A549 (cell line): ENCODE results near the gene POLD2. TPM values are rescaled to one million over a fixed set of nuclear protein-coding genes. Genes with fewer than 3 reads are reported as not detected.

Source experiments
- ATAC-seq, 2 experiments: fragments of 200-7000 bp in 1 of 2; fragments of >200 bp in 1 of 2; cut with Nextera tagmentation in 1 of 2; cut with Tn5 transposase in 1 of 2; 3 replicates each; pipeline versions ENCODE4 v1.8.0 to v1.9.1; 2018 to 2020; ENCODE audit warnings: mild to moderate bottlenecking in 1 of 2, moderate library complexity in 1 of 2
- CTCF ChIA-PET: fragments of 300-600 bp; sonication (Branson Sonifier 250); formaldehyde crosslinking; extraction: SDS; loops from one replicate; lab custom pipeline; 2021; ENCODE audit warnings: antibody characterized with exemption, inconsistent platforms; lab: Yijun Ruan, JAX
- POLR2A ChIA-PET: fragments of 350-600 bp; formaldehyde crosslinking; extraction: SDS; loops from one replicate; lab custom pipeline; 2021; ENCODE audit warnings: antibody characterized with exemption, inconsistent platforms; lab: Yijun Ruan, JAX
- DNase-seq, 2 experiments: peaks; one replicate each; pipeline versions ENCODE4 v3.0.0 to v3.0.0-alpha.2; 2011 to 2016; ENCODE audit warnings: low read depth in 1 of 2, low spot score in 1 of 2
- FAIRE-seq: peaks from 2 replicates; lab custom pipeline; 2011; peaks lifted over from hg19 to GRCh38; lab: Jason Lieb, UNC
- H3K27ac ChIP-seq, 2 experiments: fragments of >200 bp; sonication (Bioruptor Twin); formaldehyde crosslinking; 3 replicates each; pipeline ENCODE4 v1.5.1; 2016 to 2017
- H3K4me1 ChIP-seq: fragments of >200 bp; sonication (Bioruptor Twin); formaldehyde crosslinking; 3 replicates; pipeline ENCODE4 v1.6.1; 2016
- H3K4me2 ChIP-seq: fragments of >200 bp; sonication (Bioruptor Twin); formaldehyde crosslinking; 3 replicates; pipeline ENCODE4 v1.6.1; 2016
- H3K4me3 ChIP-seq: fragments of >200 bp; sonication (Bioruptor Twin); formaldehyde crosslinking; 3 replicates; pipeline ENCODE4 v1.5.1; 2016
- H3K9me3 ChIP-seq: fragments of >200 bp; sonication (Bioruptor Twin); formaldehyde crosslinking; 3 replicates; pipeline ENCODE4 v1.6.1; 2016
- BCL3 ChIP-seq: fragments of >200 bp; sonication (Bioruptor Twin); formaldehyde crosslinking; IDR thresholded peaks from 3 replicates; pipeline ENCODE4 v1.6.1; 2016
- CTCF ChIP-seq: fragments of >200 bp; sonication (Bioruptor Twin); formaldehyde crosslinking; IDR thresholded peaks from 3 replicates; pipeline ENCODE4 v1.5.1; 2016
- EHF ChIP-seq: fragments of 250-450 bp; sonication (Bioruptor Pico); IDR thresholded peaks from 2 replicates; pipeline ENCODE4 v1.5.0; 2020; ENCODE audit warnings: mild to moderate bottlenecking
- FOSL2 ChIP-seq, 2 experiments: fragments of 450-650 bp in 1 of 2; fragments of >200 bp in 1 of 2; sonication (Bioruptor Twin) in 1 of 2; formaldehyde crosslinking; IDR thresholded peaks; 2 replicates each; pipeline versions ENCODE4 v1.5.0 to v1.6.1; 2016 to 2020; ENCODE audit warnings: mild to moderate bottlenecking in 1 of 2, moderate library complexity in 1 of 2
- GATA3 ChIP-seq: IDR thresholded peaks from 2 replicates; pipeline ENCODE4 v1.6.1; 2012; ENCODE audit warnings: borderline replicate concordance
- HOXB5 ChIP-seq: fragments of 250-450 bp; sonication (Bioruptor Pico); IDR thresholded peaks from 2 replicates; pipeline ENCODE4 v1.5.0; 2020; ENCODE audit warnings: mild to moderate bottlenecking, moderate library complexity
- MAX ChIP-seq: IDR thresholded peaks from 2 replicates; pipeline ENCODE4 v1.6.1; 2012
- MAZ ChIP-seq: fragments of 150-350 bp; IDR thresholded peaks from 2 replicates; pipeline ENCODE4 v1.6.1; 2014; ENCODE audit warnings: antibody characterized with exemption, low read depth, low read length, borderline replicate concordance
- POLR2AphosphoS2 ChIP-seq: conservative IDR thresholded peaks from 2 replicates; pipeline ENCODE4 v1.6.1; 2012; ENCODE audit warnings: low read length, improper control_type of control experiment, inconsistent platforms
- RAD21 ChIP-seq, 2 experiments: fragments of >200 bp in 1 of 2; sonication (Bioruptor Twin) in 1 of 2; formaldehyde crosslinking in 1 of 2; IDR thresholded peaks in 1 of 2; conservative IDR thresholded peaks in 1 of 2; 2 replicates in 1 of 2; 3 replicates in 1 of 2; pipeline ENCODE4 v1.6.1; 2012 to 2018; ENCODE audit warnings: inconsistent platforms in 1 of 2
- RARB ChIP-seq: fragments of 250-450 bp; sonication (Bioruptor Pico); IDR thresholded peaks from 2 replicates; pipeline ENCODE4 v1.8.0; 2021; ENCODE audit warnings: mild to moderate bottlenecking, moderate library complexity
- RCOR1 ChIP-seq: fragments of 150-350 bp; IDR thresholded peaks from 2 replicates; pipeline ENCODE4 v1.6.1; 2014; ENCODE audit warnings: antibody characterized with exemption, low read length, low read depth
- RNF2 ChIP-seq: fragments of 200-600 bp; sonication (generic); IDR thresholded peaks from 2 replicates; pipeline ENCODE4 v1.6.1; 2016; ENCODE audit warnings: low read depth, mild to moderate bottlenecking, antibody characterized with exemption, moderate library complexity, borderline replicate concordance
- SMC3 ChIP-seq: fragments of >200 bp; sonication (Bioruptor Twin); formaldehyde crosslinking; IDR thresholded peaks from 3 replicates; pipeline ENCODE4 v1.6.1; 2018; ENCODE audit warnings: inconsistent platforms
- ZFP36 ChIP-seq: fragments of 450-650 bp; IDR thresholded peaks from 2 replicates; pipeline ENCODE4 v1.6.1; 2014; ENCODE audit warnings: borderline replicate concordance; ENCODE audit not compliant: partially characterized antibody
- WGBS: methylation state at CpG from one replicate; pipeline ENCODE4 v1.1.6; 2017; ENCODE audit errors: missing lambda C conversion rate; 5-methylcytosine and 5-hydroxymethylcytosine counted together
- polyA plus RNA-seq, 4 experiments: library from polyadenylated mRNA; depleted of rRNA in 3 of 4; stranded (reverse); fragments of >200 nt; fragmentation: RNase III in 1 of 4; extraction: RNeasy Plus Mini Kit Qiagen cat#74134 plus additional on column Dnase treatment in 1 of 4; gene quantifications; 2 replicates in 3 of 4; 3 replicates in 1 of 4; pipeline ENCODE4 v1.2.3, GENCODE V29; 2011 to 2017

The POLD2 gene
- polyA plus RNA-seq, 2 of the 4 experiments (the other 2 are of a cell fraction), result 126 to 138 TPM

- ATAC-seq (no peak), DNase-seq (no peak), FAIRE-seq (no peak)
- TF ChIP-seq ZFP36, result no peak
- no peak for TF ChIP-seq RNF2
- TF ChIP-seq BCL3, result no peak
- H3K4me1 ChIP-seq, result peaks cover 16% of the 10 kb centered on the region
- POLR2A ChIA-PET, result no interaction called here
- H3K4me3 ChIP-seq, result no peak overlapping the region
- no peak overlapping the region for H3K27ac ChIP-seq
- WGBS, result 92% methylated on average over 20 of the region's 26 CpGs
- no peak overlapping the region for H3K4me2 ChIP-seq
- CTCF ChIA-PET, result interaction anchor here (1.5 to 3.6 kb wide), 4 partner anchors 12 to 122 kb away, joined by 3 to 35 read pairs (median 6); no protein-coding TSS in a partner anchor
- H3K9me3 ChIP-seq, result no peaks in the 10 kb centered on the region
These were observed 49.5 kb downstream of the POLD2 start for GRCh38 chr7:44073664-44074348.

GRCh38 chr7:44072364-44073231 lies 50.8 kb downstream of the POLD2 start:
- H3K27ac ChIP-seq, result peak overlapping the region in 1 of 2 experiments; percentile 51; a peak in 1 of 6 replicates
- H3K4me3 ChIP-seq, result no peak overlapping the region
- peaks cover 16% of the 10 kb centered on the region for H3K4me1 ChIP-seq
- H3K4me2 ChIP-seq, result peak overlapping the region; percentile 31; the same call in 2 of the 3 replicates
- no peaks in the 10 kb centered on the region for H3K9me3 ChIP-seq
- peak; percentile 81 to 90 for ATAC-seq
- ChIA-PET CTCF (interaction anchor here (0.6 to 3.6 kb wide), 20 partner anchors 8 to 487 kb away, joined by 3 to 35 read pairs (median 3); partner anchors contain the start of gene POLD2), POLR2A (interaction anchor here (1.0 kb wide), 1 partner anchor 124 kb away, joined by 5 read pairs; no protein-coding TSS in a partner anchor)
- no peak for FAIRE-seq
- peak; percentile 70 to 78 for DNase-seq
- TF ChIP-seq EHF (no peak), MAX (no peak), MAZ (no peak), POLR2AphosphoS2 (0 out of 2 replicates have a peak, but pooled peaks have one; percentile 20), RCOR1 (no peak), RAD21 (conservative IDR thresholded peaks at IDR 0.05 in 1 of 2, IDR thresholded peaks at IDR 0.05 in 1 of 2) (peak; percentile 63 to 71), SMC3 (peak; percentile 66), HOXB5 (no peak), CTCF (peak; percentile 68), GATA3 (no peak), RARB (no peak), FOSL2 (IDR thresholded peaks at IDR 0.05) (no peak), FOSL2 (CRISPR knock-in tag; IDR thresholded peaks at IDR 0.05) (peak; percentile 63)
- WGBS, result 32% methylated on average over 11 of the region's 12 CpGs
